Measurements from ENCODE around the gene TRPM5. TPM values are rescaled to one million over a fixed set of nuclear protein-coding genes. Genes with fewer than 3 reads are reported as not detected.

The TRPM5 gene
- total RNA-seq, 1 donor from 2014 or later, result not detected

DNA sequence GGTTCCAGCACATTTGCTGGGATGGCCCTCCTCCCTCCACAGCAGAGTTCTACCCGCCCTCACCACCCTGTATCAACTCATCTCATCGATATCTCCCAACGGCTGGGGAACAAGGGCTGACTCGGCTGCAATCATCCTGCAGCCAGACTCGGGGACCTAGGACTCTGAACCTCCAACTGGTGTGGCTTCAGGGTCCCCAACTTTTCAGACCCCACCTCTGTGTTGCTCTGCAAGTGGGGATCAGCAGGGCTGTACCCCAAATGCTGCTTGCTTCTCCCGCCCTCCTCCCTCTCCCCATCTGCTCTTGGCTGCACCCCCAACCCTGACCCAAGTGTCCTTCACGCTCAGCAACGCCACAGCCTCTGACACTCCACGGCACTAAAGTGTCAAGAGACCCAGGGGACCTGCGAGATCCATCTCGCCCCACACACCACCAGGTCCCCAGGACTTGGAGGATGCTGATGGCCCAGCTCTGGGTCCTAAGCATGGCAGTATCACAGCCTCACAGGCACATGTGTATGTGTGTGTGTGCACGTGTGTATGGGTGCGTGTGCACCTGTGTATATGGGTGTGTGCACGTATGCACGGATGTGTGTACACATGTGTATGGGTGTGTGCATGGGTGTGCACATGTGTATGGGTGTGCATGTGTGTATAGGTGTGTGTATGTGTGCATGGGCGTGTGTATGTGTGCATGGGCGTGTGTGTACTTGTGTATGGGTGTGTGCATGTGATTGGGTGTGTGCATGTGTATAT lies 26.9 kb upstream of the TRPM5 start:
- DNase-seq (ENCODE audit: low spot score), result no peak

DNA sequence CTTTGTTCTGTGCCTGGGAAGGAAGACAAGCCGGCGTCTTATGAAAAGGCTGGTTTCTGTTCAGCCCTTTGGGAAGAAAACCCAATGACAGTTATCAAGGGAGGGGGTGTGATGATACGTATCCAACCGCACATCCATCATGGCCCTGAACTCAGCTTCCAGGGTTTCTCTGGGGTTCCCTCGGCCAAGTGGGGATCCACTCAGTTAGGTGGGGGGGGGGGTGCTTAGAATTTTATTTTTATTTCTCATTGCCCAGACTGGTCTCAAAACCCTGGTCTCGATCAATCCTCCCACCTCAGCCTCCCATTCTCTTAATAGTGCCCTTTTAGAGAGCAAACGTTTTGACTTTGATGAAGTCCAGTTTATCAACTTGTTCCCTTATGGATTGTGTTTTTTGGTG lies 26.2 kb upstream of the TRPM5 start:
- no peak for DNase-seq (ENCODE audit: low spot score)

DNA sequence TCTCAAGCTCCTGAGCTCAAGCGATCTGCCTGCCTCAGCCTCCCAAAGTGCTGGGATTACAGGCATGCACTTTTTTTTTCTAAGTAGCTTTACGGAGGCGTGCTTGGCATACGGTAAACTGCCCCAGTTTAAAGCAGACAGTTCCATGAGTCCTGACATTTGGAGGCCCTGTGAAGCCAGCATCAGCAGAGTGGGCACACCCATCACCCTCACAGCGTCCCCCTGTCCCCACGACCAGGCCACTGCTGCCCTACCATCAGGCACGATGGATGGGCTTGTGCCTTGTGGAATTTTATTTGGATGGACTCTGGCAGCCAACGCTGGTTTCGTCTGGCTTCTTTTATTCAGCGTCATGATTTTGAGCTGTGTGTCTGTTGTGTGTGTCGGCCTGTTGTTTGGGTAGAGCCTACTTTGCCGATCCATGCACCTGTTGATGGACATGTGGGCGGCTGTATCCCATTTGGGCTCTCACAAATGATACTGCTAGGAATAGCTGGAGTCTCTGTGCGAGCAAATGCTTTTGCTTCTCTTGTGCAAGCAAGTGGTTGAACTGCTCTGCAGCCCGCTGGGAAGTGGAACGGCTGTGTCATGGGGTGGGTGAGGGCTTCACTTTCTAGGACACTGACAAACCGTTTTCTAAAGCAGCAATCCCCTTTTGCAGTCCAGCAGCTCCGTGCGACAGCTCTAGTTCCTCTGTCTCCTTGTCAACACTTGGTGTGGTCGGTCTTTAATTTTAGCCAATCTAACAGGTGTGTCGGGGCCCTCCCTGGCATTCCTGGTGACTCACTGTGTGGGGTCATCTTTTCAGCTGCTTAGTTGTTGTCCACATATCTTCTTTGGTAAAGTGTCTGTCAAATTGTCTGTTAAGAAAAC lies 24.3 kb upstream of the TRPM5 start:
- peak; percentile 84 for DNase-seq (ENCODE audit: low spot score)

DNA sequence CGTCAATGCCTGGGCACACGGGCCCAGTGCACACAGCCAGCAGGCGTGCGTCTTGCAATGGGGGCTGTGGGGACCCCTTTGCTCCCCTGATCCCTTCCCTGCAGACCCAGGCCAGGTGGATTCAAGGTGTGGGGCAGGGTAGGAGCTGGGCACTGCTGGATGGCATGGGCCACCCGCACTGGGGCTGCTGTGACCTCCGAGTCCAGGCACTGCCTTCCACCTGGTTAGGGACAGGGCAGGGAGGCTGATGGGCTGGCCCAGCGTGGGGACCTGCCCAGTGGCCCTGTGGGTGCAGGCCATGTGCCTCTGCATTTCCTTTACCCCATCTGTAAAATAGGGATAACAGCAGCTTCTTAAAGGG lies 23.4 kb upstream of the TRPM5 start:
- DNase-seq (ENCODE audit: low spot score), result peak; percentile 80

DNA sequence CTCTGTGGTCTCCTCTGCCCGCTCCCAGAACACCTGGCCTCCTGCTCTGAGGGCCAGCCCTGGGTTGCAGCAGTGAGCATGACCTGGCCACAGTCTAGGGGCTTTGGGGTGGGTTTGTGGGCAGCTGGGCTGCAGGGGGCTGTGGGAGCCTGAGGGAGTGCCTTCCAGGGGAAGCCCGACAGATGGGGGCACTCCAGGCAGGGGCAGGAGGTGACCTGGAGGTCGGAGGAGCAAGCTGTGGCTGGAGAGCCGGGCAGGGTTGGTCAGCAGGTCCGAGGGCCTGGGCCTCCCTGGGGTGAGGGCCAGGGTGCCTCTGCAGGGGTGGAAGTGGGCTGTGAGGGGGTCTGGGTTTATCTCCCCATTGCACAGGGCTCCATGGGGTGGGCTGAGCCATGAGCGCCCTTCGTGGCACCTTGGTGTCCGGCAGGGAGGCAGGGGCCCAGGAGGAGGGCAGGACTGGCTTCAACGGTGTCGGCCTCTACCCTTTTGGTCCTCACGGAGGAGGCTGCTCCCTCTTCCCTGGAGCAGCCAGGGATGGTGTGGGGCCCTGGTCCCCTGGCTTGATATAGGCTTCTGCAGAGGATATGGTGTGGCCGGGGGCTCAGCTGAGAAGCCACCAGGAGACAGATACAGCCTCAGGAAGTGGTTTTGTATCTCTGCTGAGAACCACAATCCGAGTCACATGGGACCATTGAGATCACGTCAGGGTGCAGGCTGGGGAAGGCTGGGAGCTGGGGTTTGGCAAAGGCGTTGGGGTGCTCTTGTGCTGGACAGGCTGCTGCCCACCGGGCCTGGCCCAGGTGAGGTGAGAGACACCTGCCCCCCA lies 22.8 kb upstream of the TRPM5 start:
- peak; percentile 87 for DNase-seq (ENCODE audit: low spot score)

DNA sequence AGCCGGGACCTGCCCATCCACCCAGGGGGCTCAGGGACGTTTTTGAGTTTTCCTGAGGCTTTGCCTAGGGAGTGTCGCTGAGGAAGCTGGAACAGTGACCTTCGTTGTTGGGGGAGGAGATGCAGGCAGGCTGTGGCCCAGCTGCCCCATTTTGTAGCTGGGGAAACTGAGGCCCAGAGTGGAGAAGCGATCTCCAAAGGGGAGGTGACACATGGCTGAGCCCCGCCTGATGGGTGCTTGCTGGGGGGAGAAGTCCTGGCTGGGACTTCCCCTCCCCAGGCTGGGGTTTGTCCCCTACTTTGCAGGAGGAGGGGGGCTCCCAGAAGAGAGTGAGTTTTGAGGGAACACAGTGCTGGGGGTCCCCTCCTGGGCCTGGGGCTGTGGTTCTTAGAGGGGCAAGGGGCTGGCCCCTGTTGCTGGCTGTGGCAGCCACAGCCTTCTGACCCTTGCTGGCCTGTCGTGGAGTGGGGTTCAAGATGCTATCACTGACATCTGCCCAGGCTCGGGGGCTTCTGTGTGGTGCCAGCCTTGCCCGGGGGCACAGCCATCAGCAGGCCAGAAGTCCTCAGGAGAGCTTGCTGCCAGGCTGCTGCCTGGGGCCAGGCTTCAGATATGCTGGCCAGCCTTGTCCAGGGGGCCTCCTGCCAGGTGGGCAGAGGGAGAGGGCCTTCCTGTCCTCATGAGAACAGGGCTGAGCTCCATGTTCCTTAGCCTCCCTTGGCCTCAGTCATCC lies 21.9 kb upstream of the TRPM5 start:
- peak; percentile 72 for DNase-seq (ENCODE audit: low spot score)

DNA sequence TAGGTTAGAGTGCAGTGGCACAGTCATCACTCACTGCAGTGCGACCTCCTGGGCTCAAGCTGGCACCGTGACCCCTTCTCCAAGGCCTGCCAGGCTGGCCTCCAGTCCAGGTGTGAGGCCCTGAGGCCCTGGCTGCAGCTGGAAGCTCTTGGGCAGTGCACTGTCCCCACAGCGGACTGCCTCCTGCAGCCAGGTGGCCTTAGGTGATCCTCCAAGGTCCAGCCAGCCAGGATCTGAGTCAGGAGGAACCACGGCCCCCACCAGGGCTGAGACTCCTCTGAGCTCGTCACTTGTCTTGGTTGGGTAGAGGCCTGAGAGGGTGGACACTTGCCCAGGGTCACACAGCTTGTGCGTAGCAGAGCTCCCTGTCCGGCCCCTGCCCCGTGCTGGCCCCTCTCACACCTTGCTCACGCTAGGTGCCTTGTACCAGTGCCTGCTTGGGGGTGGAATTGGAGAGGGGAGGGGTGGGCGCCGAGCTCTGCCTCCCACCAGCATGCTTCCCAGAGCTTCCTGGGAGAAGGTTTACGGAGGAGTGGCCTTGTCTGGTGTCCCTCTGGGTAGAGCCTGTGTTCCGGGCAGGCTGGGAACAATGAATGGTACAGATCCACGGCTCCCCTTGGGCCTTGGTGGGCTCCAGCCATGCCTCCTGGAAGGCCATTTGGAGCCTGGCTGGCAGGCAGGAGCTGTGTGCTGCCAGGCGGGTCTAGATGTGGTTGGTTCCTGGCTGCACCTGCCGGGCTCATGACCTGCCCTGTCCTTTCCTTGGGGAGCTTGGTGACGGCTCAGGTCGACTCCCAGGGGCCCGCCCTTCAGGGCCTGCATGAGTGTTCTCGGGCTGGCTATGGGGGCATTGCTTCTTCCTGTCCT lies 21.1 kb upstream of the TRPM5 start:
- peak; percentile 88 for DNase-seq (ENCODE audit: low spot score)

DNA sequence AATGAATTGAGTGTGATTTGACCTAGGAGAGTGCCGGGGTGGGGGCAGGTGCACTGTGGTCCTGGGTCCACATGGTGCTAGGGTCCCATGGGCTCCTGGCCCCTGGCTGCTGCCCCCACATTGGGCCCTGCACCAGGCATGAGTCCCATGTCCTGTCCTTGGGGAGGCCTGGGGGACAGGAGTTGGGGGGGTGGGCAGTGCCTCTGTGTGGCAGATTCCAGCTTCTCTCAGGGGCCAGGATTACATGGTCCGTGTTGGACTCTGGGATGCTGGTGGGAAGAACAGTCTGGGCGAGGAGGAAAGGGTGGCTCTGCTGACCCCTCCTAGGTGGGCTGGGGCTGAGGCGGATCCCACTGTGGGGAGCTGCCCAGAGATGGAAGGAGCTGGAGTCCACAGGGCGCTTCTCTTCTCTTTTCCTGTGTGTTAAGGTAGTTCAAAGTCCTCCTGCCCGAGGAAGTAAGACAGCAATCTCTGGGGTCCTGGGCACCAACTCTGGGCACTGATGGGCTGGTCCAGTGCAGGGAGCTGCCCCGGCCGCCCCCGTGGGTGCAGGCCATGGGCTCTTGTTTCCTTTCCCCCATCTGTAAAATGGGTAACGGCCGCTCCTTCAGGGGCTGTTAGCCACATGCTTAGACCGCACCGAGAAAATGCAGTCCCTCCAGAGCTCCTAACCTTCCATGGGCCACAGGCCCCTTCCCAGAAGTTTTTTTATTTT lies 20.3 kb upstream of the TRPM5 start:
- DNase-seq (ENCODE audit: low spot score), result peak; percentile 81

DNA sequence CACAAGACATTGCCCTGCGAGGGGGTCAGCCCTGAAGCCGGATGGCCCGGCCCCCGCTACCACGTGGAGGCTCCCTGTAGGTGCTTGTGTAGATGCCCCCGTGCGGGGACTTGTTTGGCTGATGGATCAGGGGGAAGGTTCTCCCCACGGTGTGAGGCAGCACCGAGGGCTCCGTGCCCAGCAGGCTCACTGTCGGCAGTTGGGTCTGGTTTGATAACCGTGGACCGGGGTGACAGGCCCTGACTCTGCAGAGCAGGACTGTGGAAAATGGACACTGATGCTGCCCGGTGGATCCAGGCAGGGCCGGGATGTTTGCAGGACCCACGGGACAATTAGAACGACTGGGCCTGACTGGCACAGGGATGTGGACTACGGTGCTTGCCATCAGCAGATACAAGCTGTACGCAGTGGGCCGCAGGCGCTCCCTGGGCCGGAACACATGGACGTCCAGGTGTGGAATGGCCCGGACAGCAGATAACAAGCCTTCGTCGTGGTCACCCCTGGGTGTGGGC lies 19.5 kb upstream of the TRPM5 start:
- DNase-seq (ENCODE audit: low spot score), result peak; percentile 82

DNA sequence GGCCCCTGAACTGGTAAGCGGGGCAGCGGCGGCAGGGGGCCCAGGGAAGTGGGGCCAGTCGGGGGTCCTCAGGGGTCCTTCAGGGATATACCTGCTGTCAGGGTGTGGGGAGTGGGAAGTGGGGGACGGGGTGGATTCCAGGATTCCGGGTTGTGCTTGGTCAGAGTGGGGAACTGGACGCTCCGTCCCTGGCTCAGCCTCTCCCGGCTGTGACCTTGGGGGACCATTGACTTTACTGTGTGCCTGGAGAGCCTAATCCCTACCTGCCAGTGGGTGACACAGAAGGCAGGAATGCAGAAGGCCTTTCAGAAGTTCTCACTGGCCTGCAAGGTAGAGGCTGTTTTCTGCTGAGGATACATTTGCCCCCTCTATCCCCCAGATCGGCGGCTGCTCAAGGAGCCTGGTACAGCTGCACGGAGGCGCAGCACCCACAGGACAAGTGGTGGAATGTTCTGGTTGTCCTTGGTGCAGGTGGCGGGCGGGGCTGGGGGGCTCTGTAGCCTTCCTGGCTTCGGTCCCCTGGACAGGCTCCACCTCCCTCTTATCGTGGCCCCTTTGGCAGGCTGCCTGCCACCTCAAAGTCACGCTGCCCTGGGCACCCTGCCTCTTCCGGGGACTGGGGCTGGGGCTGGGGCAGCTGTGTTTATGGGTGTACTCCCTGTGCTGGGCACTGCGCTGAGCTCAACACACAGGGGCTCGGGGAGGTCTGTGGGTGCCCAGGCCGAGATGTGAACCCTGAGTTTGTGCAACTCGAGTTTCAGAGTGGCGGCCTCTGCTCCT lies 18.9 kb upstream of the TRPM5 start:
- peak; percentile 90 for DNase-seq (ENCODE audit: low spot score)

DNA sequence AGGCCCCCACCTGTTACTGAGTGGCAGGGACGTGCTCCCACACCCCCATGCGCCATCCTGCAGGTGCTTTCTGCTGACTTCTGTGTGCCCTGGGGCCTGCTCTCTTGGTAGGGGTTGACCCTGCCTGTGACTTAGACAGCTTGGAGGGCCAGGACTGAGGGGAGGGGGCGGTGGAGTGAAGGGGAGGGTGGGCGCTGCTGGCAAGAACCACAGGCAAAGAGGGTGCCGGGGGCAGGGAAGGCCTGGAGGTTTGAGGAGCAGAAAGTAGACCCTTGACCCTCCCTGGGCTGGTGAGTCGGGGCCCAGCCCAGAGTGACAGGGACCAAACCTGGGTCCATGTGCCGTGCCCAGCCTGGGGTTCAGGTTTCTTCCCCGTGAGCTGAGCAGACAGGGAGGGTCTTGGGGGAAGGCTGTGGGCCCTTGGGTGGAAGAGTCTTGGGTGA lies 18.2 kb upstream of the TRPM5 start:
- DNase-seq (ENCODE audit: low spot score), result peak; percentile 78

DNA sequence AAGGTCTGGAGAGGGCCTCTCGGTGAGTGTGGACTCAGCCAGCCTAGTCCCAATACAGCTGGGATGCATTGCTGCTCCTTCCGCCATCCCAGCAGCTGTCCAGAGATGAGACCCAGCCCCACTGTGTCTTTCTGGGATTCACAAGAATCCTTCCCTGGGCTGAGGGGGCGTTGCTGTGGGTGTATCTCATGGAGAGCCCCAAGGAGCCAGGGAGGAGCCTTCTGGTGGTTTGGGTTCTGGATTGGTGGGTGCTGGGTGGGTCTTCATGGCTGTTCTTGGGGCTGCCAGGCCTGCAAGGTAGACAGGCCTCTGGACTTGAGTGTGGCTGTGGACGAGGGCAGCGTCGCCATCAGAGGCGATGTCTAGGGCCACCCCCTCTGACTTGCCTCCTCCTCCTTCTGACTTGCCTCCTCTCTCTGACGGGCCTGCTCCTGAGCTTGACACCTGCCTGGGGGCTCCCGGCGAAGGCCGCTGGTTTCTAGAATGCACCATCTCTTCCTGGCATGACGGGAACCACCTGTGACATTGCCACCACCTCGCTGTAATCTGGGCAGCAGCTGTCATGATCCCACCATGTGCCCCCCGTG lies 17.7 kb upstream of the TRPM5 start:
- peak; percentile 73 for DNase-seq (ENCODE audit: low spot score)

DNA sequence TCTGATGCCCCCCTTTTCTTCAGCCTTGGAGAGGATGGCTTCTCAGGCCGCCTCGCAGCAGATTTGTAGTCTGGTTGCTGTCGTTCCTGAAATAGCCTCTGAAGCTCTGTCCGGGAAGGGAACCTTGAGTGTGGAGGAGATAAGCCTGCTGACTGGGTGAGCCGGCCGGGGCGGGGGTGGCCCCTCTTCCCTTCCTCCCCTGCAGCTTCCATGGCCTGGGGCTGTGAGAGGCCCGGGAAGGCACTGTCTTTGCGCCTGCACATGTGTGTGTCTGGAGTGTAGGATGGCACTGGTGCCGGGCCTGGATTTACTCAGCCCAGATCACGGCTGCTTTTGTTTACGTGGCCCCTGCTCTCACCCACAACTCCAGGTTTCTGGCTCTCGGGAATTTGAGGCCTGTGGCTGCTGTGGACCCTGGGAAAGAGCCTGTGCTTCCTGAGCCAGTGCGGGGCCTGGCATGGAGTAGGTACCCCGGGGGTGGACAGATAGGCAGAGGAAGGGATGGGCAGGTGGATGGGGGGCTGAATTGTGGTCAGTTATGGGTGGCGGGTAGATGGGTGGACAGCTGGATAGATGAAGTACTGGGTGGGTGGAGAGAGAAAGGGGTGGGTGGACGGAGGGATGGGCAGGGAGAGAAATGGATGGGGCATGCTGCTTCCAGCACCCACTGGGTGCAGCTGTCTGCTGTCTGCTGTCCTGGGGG lies 17.1 kb upstream of the TRPM5 start:
- peak; percentile 90 for DNase-seq (ENCODE audit: low spot score)

DNA sequence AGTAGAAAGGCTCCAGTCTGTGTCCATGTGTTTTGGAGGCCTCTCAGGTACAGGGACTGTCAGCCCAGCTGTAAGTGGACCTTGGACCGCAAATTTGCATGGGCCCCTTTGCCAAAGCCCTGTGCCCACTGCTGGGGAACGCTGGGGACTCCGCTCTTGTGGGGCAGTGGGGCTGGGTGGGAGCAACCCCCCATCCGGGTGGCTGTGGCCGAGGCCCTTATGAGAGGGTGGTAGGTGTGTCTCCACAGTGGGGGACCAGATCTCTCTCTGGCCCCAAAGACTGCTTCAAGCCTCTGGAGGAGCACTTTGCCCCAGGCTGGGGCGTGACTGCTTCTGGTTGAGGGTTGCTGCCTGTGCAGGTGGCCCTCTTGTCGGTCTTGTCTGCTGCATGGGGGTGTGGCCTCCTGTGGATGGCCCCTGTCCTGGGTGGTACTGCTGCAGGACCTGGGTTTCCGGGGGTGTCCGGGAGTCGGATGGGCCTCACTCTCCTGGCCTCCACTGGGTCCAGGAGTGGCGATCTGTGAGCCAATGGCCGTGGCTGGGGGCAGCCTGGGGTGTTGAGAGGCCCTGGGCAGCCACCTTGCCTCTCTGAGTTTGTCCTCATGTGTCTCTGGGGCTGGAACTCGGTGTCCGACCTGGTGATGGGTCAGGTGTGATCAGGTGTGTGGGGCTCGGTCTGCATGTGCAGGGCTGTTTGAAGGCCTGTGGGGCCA lies 16.4 kb upstream of the TRPM5 start:
- no peak for DNase-seq (ENCODE audit: low spot score)

DNA sequence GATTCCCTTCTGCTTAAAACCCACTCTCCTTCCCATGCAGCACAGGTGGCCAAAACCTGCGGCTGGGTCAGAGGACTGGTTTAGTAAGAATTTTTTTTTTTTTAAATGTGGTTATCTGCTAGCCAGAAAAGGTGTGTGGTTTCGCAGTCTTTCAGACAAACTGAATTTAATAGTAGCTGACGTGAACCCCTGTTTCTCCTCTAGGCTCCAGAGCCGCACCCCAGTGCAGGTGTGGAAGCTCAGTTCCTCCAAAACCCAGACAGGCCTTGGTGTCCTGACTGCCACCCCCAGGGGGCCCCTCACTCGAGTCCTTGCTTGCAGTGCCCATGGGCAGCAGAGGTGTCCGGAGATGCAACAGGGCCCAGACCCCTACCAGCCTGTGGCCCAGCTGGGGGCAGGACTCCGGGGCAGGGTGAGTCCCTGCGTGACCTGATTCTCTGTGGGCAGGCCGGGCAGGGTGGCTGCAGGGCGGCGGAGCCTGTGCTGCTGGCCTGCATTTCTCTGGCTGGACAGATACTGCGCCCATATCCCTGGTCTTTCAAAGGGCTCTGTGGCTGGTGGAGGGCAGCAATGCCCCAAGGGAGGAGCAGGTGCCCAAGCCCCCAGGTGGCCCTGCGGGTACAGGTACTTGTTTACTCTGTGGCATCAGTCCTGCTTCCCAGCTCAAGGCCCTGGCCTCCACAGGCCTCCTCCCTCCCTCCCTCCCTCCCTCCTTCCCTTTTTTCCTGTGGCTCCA lies 15.7 kb upstream of the TRPM5 start:
- DNase-seq (ENCODE audit: low spot score), result no peak

All from mesenteric fat pad (tissue), 1 donor.